ENCODE data around the gene AADACL4. TPM values are rescaled to one million over a fixed set of nuclear protein-coding genes. Genes with fewer than 3 reads are reported as not detected.

AADACL4 gene
- total and polyA plus RNA-seq, 10 donors = 0.04 to 0.32 (median 0.26) TPM; not detected in 6

GRCh38 chr1:12602659-12603024 lies 41.2 kb upstream of the AADACL4 start:
- H3K27ac ChIP-seq = peak overlapping the region in 2 of 8 donors; percentile 71 to 74
- peaks cover 0 to 12% (median 0%) of the 10 kb centered on the region in 8 donors for H3K9me3 ChIP-seq
- H3K36me3 ChIP-seq = peaks cover 0 to 7% (median 0%) of the 10 kb centered on the region in 6 donors
- no peak for DNase-seq
- no peak overlapping the region for H3K4me3 ChIP-seq
- no peaks in the 10 kb centered on the region for H3K27me3 ChIP-seq (replicated peaks in 1 of 7)
- TF ChIP-seq, protein P1, sequence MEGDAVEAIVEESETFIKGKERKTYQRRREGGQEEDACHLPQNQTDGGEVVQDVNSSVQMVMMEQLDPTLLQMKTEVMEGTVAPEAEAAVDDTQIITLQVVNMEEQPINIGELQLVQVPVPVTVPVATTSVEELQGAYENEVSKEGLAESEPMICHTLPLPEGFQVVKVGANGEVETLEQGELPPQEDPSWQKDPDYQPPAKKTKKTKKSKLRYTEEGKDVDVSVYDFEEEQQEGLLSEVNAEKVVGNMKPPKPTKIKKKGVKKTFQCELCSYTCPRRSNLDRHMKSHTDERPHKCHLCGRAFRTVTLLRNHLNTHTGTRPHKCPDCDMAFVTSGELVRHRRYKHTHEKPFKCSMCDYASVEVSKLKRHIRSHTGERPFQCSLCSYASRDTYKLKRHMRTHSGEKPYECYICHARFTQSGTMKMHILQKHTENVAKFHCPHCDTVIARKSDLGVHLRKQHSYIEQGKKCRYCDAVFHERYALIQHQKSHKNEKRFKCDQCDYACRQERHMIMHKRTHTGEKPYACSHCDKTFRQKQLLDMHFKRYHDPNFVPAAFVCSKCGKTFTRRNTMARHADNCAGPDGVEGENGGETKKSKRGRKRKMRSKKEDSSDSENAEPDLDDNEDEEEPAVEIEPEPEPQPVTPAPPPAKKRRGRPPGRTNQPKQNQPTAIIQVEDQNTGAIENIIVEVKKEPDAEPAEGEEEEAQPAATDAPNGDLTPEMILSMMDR (IDR thresholded peaks at IDR 0.05 in 8 of 11, conservative IDR thresholded peaks at IDR 0.05 in 3 of 11) = no peak
- TF ChIP-seq POLR2A (IDR thresholded peaks at IDR 0.05) = no peak
- TF ChIP-seq POLR2AphosphoS5 (IDR thresholded peaks at IDR 0.05) = no peak
- peaks cover 33 to 80% (median 60%) of the 10 kb centered on the region in 6 donors for H3K4me1 ChIP-seq
- intact Hi-C loops (cut with DNase I; ENCODE audit: low total_unique reads) = no loop called here
- WGBS, 5 donors = 84 to 96% (median 93%) methylated on average over 2 to 6 of the region's 6 CpGs

GRCh38 chr1:12603224-12603623 lies 40.7 kb upstream of the AADACL4 start:
- WGBS, 5 donors = 74 to 84% (median 76%) methylated on average over 9 of the region's 9 CpGs
- Histone ChIP-seq H3K27me3 (replicated peaks in 1 of 7) (no peaks in the 10 kb centered on the region), H3K4me1 (peaks cover 33 to 75% (median 56%) of the 10 kb centered on the region in 6 donors), H3K36me3 (peaks cover 0 to 7% (median 0%) of the 10 kb centered on the region in 6 donors), H3K27ac (peak overlapping the region in 5 of 8 donors; percentile 69 to 76 (median 73)), H3K4me3 (no peak overlapping the region), H3K9me3 (peaks cover 0 to 12% (median 0%) of the 10 kb centered on the region in 8 donors)
- TF ChIP-seq POLR2A (IDR thresholded peaks at IDR 0.05) = no peak
- TF ChIP-seq, protein P1 (IDR thresholded peaks at IDR 0.05 in 8 of 11, conservative IDR thresholded peaks at IDR 0.05 in 3 of 11) = no peak
- no peak for TF ChIP-seq POLR2AphosphoS5 (IDR thresholded peaks at IDR 0.05)
- intact Hi-C loops (cut with DNase I; ENCODE audit: low total_unique reads) = no loop called here
- DNase-seq = no peak

DNA sequence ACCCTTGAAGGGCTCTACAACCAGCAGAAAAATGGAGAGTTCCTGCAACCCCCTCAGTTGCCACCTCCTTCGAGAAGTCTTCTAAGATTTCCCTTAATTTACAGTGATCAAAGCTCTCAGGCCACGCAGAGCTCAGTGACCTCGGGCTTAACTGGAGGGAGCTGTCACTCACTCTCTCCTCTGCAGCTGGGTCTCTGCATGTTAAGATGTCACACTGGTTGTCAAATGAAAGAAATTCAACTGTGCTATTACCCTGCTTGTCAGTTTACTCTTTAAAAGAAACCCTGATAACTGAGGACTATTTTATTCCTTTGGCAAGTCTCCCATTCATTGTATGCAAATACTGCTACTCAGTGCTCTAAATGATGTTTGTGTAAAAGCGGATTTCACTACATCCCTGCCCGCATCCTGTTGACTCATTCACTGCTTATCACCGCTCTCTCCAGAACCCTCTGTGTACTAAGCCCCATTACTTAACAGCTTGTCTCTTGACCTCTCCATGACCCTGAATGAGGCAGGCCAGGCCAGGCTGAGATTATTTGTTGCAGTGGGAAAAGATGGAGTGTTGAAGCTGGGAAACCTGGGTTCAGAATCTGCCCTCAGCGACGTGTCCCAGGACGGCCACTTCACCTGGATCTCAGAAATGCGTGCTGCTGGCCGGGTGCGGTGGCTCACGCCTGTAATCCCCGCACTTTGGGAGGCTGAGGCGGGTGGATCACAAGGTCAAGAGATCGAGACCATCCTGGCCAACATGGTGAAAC lies 39.6 kb upstream of the AADACL4 start:
- Histone ChIP-seq H3K36me3 (peaks cover 0 to 7% (median 0%) of the 10 kb centered on the region in 6 donors), H3K4me3 (peak overlapping the region in 1 of 8 donors; percentile 2), H3K9me3 (peaks cover 0 to 12% (median 0%) of the 10 kb centered on the region in 8 donors), H3K4me1 (peaks cover 25 to 64% (median 51%) of the 10 kb centered on the region in 6 donors), H3K27ac (peak overlapping the region; percentile 27 to 76 (median 70)), H3K27me3 (replicated peaks in 1 of 7) (no peaks in the 10 kb centered on the region)
- no peak for DNase-seq
- intact Hi-C loops (cut with DNase I; ENCODE audit: low total_unique reads) = no loop called here
- 47 to 63% (median 54%) methylated on average over 15 to 16 of the region's 16 CpGs for WGBS, 5 donors
- TF ChIP-seq POLR2A (IDR thresholded peaks at IDR 0.05) (no peak), POLR2AphosphoS5 (IDR thresholded peaks at IDR 0.05) (peak; percentile 35 to 88 (median 48))
- TF ChIP-seq, protein P1 (IDR thresholded peaks at IDR 0.05 in 8 of 11, conservative IDR thresholded peaks at IDR 0.05 in 3 of 11) = no peak

DNA sequence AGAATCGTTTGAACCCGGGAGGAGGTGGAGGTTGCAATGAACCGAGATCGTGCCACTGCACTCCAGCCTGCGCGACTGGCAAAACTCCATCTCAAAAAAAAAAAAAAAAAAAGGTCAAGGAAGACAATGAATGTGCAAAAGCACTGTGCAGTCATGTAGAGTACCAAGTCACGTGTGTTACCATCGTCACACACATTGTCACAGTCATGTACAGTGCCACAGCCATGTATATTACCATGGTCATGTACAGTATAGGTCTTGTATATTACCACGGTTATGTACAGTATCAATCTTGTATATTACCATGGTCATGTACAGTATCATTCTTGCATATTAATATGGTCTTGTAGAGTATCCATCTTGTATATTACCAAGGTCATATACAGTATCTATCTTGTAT lies 38.9 kb upstream of the AADACL4 start:
- no peak for DNase-seq
- TF ChIP-seq, protein P1 (IDR thresholded peaks at IDR 0.05 in 8 of 11, conservative IDR thresholded peaks at IDR 0.05 in 3 of 11) = no peak
- TF ChIP-seq POLR2A (IDR thresholded peaks at IDR 0.05) (no peak), POLR2AphosphoS5 (IDR thresholded peaks at IDR 0.05) (no peak)
- Histone ChIP-seq H3K4me3 (no peak overlapping the region), H3K9me3 (peaks cover 0 to 12% (median 0%) of the 10 kb centered on the region in 8 donors), H3K27ac (peak overlapping the region in 4 of 8 donors; percentile 71 to 76 (median 74)), H3K27me3 (replicated peaks in 1 of 7) (no peaks in the 10 kb centered on the region), H3K36me3 (peaks cover 0 to 7% (median 0%) of the 10 kb centered on the region in 6 donors), H3K4me1 (peaks cover 25 to 57% (median 45%) of the 10 kb centered on the region in 6 donors)
- intact Hi-C loops (cut with DNase I; ENCODE audit: low total_unique reads) = no loop called here
- WGBS, 5 donors = 83 to 92% (median 89%) methylated on average over 9 of the region's 9 CpGs

All from spleen (tissue), 11 donors.